OCI-LY7 (cell line): ENCODE measurements around the gene MFAP4. TPM values are rescaled to one million over a fixed set of nuclear protein-coding genes. Genes with fewer than 3 reads are reported as not detected.

Source experiments
- BruUV-seq: library from RNA; stranded (reverse); fragments of 400-500 nt; replicated peaks from 2 replicates; lab custom pipeline; 2021; lab: Mats Ljungman, UMichigan
- CTCF ChIA-PET: fragments of 300-600 bp; sonication (Branson Sonifier 250); formaldehyde crosslinking; loops from one replicate; lab custom pipeline; 2022; ENCODE audit warnings: antibody characterized with exemption; ENCODE audit not compliant: unreplicated experiment; lab: Charles Lee
- POLR2A ChIA-PET: fragments of 300-600 bp; sonication (Branson Sonifier 250); formaldehyde crosslinking; loops from one replicate; lab custom pipeline; 2022; ENCODE audit warnings: antibody characterized with exemption; lab: Charles Lee
- DNase-seq: peaks from one replicate; pipeline ENCODE4 v3.0.0-alpha.2; 2015; ENCODE audit warnings: low spot score
- H2AFZ ChIP-seq: fragments of 200-600 bp; sonication (generic), shearing (Covaris generic); 2 replicates; pipeline ENCODE4 v1.6.1; 2014; ENCODE audit warnings: mild to moderate bottlenecking, antibody characterized with exemption, low read length, moderate library complexity
- H3K27ac ChIP-seq: fragments of 200-600 bp; sonication (generic); 2 replicates; pipeline ENCODE4 v1.5.1; 2014; ENCODE audit warnings: mixed run types, low read depth, mild to moderate bottlenecking, moderate library complexity, low read length, inconsistent platforms; ENCODE audit not compliant: poor library complexity, severe bottlenecking
- H3K36me3 ChIP-seq: fragments of 200-600 bp; sonication (generic); 2 replicates; pipeline ENCODE4 v1.6.1; 2014; ENCODE audit warnings: mild to moderate bottlenecking, antibody characterized with exemption, low read length, moderate library complexity, mixed read lengths; ENCODE audit not compliant: insufficient read depth
- H3K4me1 ChIP-seq: fragments of 200-600 bp; sonication (generic); 2 replicates; pipeline ENCODE4 v1.5.1; 2014; ENCODE audit warnings: mild to moderate bottlenecking, low read length; ENCODE audit not compliant: insufficient read depth, poor library complexity, severe bottlenecking
- H3K4me2 ChIP-seq: fragments of 200-600 bp; sonication (generic); 2 replicates; pipeline ENCODE4 v1.6.1; 2014; ENCODE audit warnings: mild to moderate bottlenecking, low read length
- H3K4me3 ChIP-seq: fragments of 200-600 bp; sonication (generic); 2 replicates; pipeline ENCODE4 v1.5.1; 2014; ENCODE audit warnings: mild to moderate bottlenecking, low read depth, low read length; ENCODE audit not compliant: poor library complexity, severe bottlenecking
- H3K79me2 ChIP-seq: fragments of 200-600 bp; sonication (generic); 2 replicates; pipeline ENCODE4 v1.6.1; 2016; ENCODE audit warnings: low read depth, mild to moderate bottlenecking, low read length, moderate library complexity, mixed read lengths; ENCODE audit not compliant: insufficient read depth
- H3K9me2 ChIP-seq: fragments of 200-600 bp; sonication (generic); 2 replicates; pipeline ENCODE4 v1.6.1; 2016; ENCODE audit warnings: mild to moderate bottlenecking, low read length, mixed read lengths; ENCODE audit not compliant: insufficient read depth
- H3K9me3 ChIP-seq: fragments of 200-600 bp; sonication (generic); 2 replicates; pipeline ENCODE4 v1.6.1; 2014; ENCODE audit warnings: mild to moderate bottlenecking, mixed run types, low read length, mixed read lengths
- H4K20me1 ChIP-seq: fragments of 200-600 bp; sonication (generic); 2 replicates; pipeline ENCODE4 v1.6.1; 2014; ENCODE audit warnings: mild to moderate bottlenecking, antibody characterized with exemption, low read length, moderate library complexity, mixed read lengths; ENCODE audit not compliant: insufficient read depth
- CTCF ChIP-seq: fragments of 200-600 bp; sonication (generic); conservative IDR thresholded peaks from 2 replicates; pipeline ENCODE4 v1.5.1; 2014; ENCODE audit warnings: mild to moderate bottlenecking, antibody characterized with exemption, low read length, moderate library complexity, mixed read lengths
- EZH2phosphoT487 ChIP-seq: fragments of 200-600 bp; sonication (generic); IDR thresholded peaks from 2 replicates; pipeline ENCODE4 v1.6.1; 2018; ENCODE audit warnings: low read depth, borderline replicate concordance, mild to moderate bottlenecking, mixed run types, antibody characterized with exemption, low read length, moderate library complexity, mixed read lengths
- intact Hi-C: fragments of 100-400 bp; cut with micrococcal nuclease; formaldehyde crosslinking; loops from one replicate; pipeline ENCODE4 v1.10.0; 2022; ENCODE audit not compliant: unreplicated experiment
- total RNA-seq, 2 experiments: library from RNA; depleted of rRNA in 1 of 2; stranded (reverse); fragments of >200 nt in 1 of 2; shearing (Covaris generic) in 1 of 2; gene quantifications; 2 replicates each; pipeline ENCODE4 v1.2.3, GENCODE V29; 2014 to 2022

The MFAP4 gene
- total RNA-seq, 2 experiments from 2014 or later: 0.65 TPM; not detected in 1

DNA sequence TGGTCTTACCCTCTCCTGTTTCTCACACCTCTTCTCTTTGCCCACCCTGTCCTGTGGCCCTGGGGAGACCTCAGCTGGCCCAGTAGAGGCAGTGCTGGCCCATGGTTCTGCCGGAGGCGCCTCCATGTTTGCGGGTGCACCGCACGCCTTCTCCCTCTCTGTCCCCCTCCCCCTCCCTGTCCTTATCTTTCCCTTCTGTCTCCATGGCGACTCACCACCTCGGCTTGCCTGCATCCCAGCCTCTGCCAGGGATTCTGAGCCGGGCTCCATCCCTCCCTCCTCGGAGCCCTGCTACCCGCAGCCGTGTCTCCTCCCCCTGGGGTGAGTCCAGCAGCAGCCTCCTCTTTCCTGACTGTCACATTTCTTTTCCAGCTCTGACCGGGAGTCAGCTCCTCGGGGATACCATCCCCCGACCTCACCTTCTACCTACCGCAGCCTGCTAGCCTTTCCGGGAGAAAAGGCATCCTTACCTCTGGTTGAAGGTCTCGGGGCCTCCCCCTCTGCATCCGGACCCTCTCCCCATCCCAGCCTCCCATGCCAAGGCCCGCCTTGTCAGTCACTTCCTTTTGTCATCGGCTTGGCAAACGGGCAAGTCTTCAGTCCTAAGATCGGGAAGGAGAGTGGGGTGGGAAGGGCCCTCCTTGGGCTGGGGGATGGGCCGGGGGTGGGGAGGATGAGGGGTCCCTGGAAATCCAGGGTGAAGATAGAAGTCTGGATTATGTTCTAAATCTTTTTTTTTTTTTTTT is 24.1 kb upstream of the MFAP4 start, which contains the start of gene RNF112:
Gene RNF112 (plus strand): TSS at position 358 of the 746 bp plus-strand sequence. CDS start 177 bp downstream, at position 535.
- H3K9me2 ChIP-seq: no peaks in the 10 kb centered on the region
- POLR2A ChIA-PET: interaction anchor here (0.6 to 1.0 kb wide), 2 partner anchors 9 to 36 kb away, joined by 3 to 4 read pairs; no protein-coding TSS in a partner anchor
- H3K27ac ChIP-seq: no peak within 1 kb of the TSS
- no peak within 1 kb of the TSS for H2AFZ ChIP-seq
- no peaks in the 10 kb centered on the region for H3K36me3 ChIP-seq
- no peak within 1 kb of the TSS for H3K4me2 ChIP-seq
- no peaks in the 10 kb centered on the region for H3K4me1 ChIP-seq
- H3K4me3 ChIP-seq: no peak within 1 kb of the TSS
- H4K20me1 ChIP-seq: no peaks in the 10 kb centered on the region
- BruUV-seq: no TSS peak
- no peaks in the 10 kb centered on the region for H3K79me2 ChIP-seq
- no peaks in the 10 kb centered on the region for H3K9me3 ChIP-seq
- no peak for DNase-seq
- intact Hi-C loops: no loop called here
- CTCF ChIA-PET: no interaction called here
- TF ChIP-seq EZH2phosphoT487 (no peak), CTCF (no peak)

- DNase-seq: no peak
- ChIA-PET POLR2A (no interaction called here), CTCF (no interaction called here)
- Histone ChIP-seq H2AFZ (no peak overlapping the region), H3K9me2 (no peaks in the 10 kb centered on the region), H3K27ac (no peak overlapping the region), H3K36me3 (no peaks in the 10 kb centered on the region), H3K9me3 (no peaks in the 10 kb centered on the region), H3K79me2 (no peaks in the 10 kb centered on the region), H3K4me1 (no peaks in the 10 kb centered on the region), H3K4me2 (no peak overlapping the region), H4K20me1 (no peaks in the 10 kb centered on the region), H3K4me3 (no peak overlapping the region)
- intact Hi-C loops: no loop called here
- TF ChIP-seq CTCF (no peak), EZH2phosphoT487 (no peak)
- no TSS peak for BruUV-seq
Measured at GRCh38 chr17:19410091-19410490, 23.1 kb upstream of the MFAP4 start.

GRCh38 chr17:19409509-19409908 is 22.5 kb upstream of the MFAP4 start:
- no peaks in the 10 kb centered on the region for H4K20me1 ChIP-seq
- H3K4me2 ChIP-seq: no peak overlapping the region
- H3K9me2 ChIP-seq: no peaks in the 10 kb centered on the region
- CTCF ChIA-PET: no interaction called here
- H2AFZ ChIP-seq: no peak overlapping the region
- H3K9me3 ChIP-seq: no peaks in the 10 kb centered on the region
- POLR2A ChIA-PET: no interaction called here
- no peak for DNase-seq
- no peaks in the 10 kb centered on the region for H3K36me3 ChIP-seq
- TF ChIP-seq CTCF (no peak), EZH2phosphoT487 (no peak)
- H3K79me2 ChIP-seq: no peaks in the 10 kb centered on the region
- no peak overlapping the region for H3K27ac ChIP-seq
- no peaks in the 10 kb centered on the region for H3K4me1 ChIP-seq
- intact Hi-C loops: no loop called here
- no peak overlapping the region for H3K4me3 ChIP-seq
- BruUV-seq: no TSS peak
